WERI-Rb-1 (cell line): Measurements from ENCODE around the gene PDE1A.
A peak's percentile ranks its signal among the peaks of the same experiment; 100 is the strongest.

Experiments used
- DNase-seq: peaks from one replicate; pipeline ENCODE4 v3.0.0-alpha.2; 2020
- H3K27ac ChIP-seq: fragments of 250-450 bp; sonication (Bioruptor Pico); 2 replicates; pipeline ENCODE4 v1.5.1; 2020; ENCODE audit warnings: mild to moderate bottlenecking, moderate library complexity
- H3K27me3 ChIP-seq: fragments of 250-450 bp; sonication (Bioruptor Pico); 2 replicates; pipeline ENCODE4 v1.5.1; 2021; ENCODE audit warnings: mild to moderate bottlenecking, low read depth, moderate library complexity; ENCODE audit not compliant: insufficient read depth, severe bottlenecking
- H3K36me3 ChIP-seq: fragments of 250-450 bp; sonication (Bioruptor Pico); 2 replicates; pipeline ENCODE4 v1.5.1; 2020; ENCODE audit warnings: mild to moderate bottlenecking, moderate library complexity
- H3K4me3 ChIP-seq: 2 replicates; pipeline ENCODE4 v1.5.1; 2011; ENCODE audit warnings: low read depth, mild to moderate bottlenecking, control low read depth, low read length
- H3K9me3 ChIP-seq: fragments of 250-450 bp; sonication (Bioruptor Pico); 2 replicates; pipeline ENCODE4 v1.5.1; 2021; ENCODE audit warnings: mild to moderate bottlenecking, moderate library complexity; ENCODE audit not compliant: severe bottlenecking
- TF ChIP-seq, protein P1 (sequence below): IDR thresholded peaks from 2 replicates; pipeline ENCODE4 v1.5.1; 2011; ENCODE audit warnings: low read depth, mild to moderate bottlenecking, control low read depth, inconsistent platforms, low read length

Gene PDE1A

DNA sequence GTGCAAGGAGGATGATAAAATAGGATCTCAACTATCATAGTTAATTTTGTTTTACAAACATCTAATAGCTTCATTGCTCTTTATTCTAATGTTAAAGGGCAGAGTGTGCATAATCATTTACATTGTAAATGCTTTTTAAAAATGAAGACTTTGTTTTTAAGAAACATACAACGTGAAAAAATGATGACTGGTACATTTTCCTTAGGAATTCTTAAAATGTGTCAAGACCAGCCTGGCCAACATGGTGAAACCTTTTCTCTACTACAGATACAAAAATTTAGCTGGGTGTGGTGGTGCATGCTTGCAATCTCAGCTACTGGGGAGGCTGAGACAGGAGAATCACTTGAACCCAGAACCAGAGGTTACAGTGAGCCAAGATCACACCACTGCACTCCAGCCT is 179.0 kb downstream of the PDE1A start:
- Histone ChIP-seq H3K27ac (no peak overlapping the region), H3K27me3 (no peaks in the 10 kb centered on the region), H3K36me3 (no peaks in the 10 kb centered on the region), H3K9me3 (no peaks in the 10 kb centered on the region), H3K4me3 (no peak overlapping the region)
- no peak for DNase-seq
- TF ChIP-seq, protein P1, sequence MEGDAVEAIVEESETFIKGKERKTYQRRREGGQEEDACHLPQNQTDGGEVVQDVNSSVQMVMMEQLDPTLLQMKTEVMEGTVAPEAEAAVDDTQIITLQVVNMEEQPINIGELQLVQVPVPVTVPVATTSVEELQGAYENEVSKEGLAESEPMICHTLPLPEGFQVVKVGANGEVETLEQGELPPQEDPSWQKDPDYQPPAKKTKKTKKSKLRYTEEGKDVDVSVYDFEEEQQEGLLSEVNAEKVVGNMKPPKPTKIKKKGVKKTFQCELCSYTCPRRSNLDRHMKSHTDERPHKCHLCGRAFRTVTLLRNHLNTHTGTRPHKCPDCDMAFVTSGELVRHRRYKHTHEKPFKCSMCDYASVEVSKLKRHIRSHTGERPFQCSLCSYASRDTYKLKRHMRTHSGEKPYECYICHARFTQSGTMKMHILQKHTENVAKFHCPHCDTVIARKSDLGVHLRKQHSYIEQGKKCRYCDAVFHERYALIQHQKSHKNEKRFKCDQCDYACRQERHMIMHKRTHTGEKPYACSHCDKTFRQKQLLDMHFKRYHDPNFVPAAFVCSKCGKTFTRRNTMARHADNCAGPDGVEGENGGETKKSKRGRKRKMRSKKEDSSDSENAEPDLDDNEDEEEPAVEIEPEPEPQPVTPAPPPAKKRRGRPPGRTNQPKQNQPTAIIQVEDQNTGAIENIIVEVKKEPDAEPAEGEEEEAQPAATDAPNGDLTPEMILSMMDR: no peak

DNA sequence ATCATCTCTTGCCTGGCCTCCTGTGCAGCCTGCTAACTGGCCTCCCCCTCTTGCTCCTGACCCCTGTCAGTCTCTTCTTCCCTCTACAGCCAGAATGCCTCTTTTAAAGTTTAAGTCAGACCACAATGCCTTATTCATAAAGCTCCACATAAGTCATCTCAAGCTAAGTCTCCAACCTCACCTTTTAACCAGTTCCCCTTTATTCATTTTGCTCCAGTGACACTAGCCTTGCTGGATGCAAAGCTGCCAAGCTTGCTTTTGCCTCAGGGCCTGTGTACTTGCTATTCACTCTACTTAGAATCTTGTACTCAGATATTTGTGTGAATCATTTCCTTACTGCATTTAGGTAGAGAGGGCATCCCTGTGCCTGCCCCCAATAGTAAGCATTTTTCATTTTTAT is 180.9 kb downstream of the PDE1A start:
- H3K27ac ChIP-seq: no peak overlapping the region
- no peak overlapping the region for H3K4me3 ChIP-seq
- TF ChIP-seq, protein P1: no peak
- DNase-seq: no peak
- no peaks in the 10 kb centered on the region for H3K9me3 ChIP-seq
- H3K27me3 ChIP-seq: no peaks in the 10 kb centered on the region
- no peaks in the 10 kb centered on the region for H3K36me3 ChIP-seq

DNA sequence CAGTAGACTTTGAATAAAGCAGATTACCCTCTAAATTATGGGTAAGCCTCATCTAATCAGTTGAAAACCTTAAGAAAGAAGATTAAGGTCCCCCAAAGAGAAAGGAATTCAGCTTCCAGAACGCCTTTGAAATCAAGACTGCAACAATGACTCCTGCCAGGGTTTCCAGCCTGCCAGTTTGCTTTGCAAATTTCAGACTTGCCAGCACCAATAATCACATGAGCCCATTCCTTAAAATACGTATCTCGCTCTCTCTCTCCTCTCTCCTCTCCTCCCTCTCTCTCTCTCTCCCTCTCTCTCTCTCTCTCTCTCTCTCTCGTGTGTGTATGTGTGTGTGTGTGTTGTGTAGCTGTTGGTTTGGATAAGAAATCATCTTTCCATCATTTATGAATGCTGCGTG is 184.2 kb downstream of the PDE1A start:
- Histone ChIP-seq H3K27me3 (no peaks in the 10 kb centered on the region), H3K9me3 (no peaks in the 10 kb centered on the region), H3K36me3 (no peaks in the 10 kb centered on the region), H3K27ac (no peak overlapping the region), H3K4me3 (no peak overlapping the region)
- no peak for DNase-seq
- TF ChIP-seq, protein P1: no peak

DNA sequence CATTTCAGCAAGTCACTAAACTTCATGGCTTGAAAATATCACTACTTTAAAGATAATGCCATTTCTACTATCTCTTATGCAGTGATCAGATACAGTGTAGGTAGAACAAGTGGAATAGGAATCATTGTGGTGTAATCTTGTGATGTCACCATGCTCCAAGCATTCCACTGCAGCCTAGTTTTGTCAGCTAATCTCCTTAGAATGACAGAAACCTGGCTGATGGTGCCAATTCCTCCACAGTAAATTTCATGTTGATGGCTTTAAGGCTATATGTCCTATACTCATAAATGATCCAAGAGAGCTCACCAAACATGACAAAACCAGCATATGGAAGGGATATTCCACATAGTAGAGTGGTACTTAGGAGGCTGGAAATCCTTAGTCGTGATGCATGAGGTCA is 184.9 kb downstream of the PDE1A start:
- Histone ChIP-seq H3K27ac (no peak overlapping the region), H3K4me3 (no peak overlapping the region), H3K27me3 (no peaks in the 10 kb centered on the region), H3K9me3 (no peaks in the 10 kb centered on the region), H3K36me3 (no peaks in the 10 kb centered on the region)
- DNase-seq: no peak
- TF ChIP-seq, protein P1: no peak

DNA sequence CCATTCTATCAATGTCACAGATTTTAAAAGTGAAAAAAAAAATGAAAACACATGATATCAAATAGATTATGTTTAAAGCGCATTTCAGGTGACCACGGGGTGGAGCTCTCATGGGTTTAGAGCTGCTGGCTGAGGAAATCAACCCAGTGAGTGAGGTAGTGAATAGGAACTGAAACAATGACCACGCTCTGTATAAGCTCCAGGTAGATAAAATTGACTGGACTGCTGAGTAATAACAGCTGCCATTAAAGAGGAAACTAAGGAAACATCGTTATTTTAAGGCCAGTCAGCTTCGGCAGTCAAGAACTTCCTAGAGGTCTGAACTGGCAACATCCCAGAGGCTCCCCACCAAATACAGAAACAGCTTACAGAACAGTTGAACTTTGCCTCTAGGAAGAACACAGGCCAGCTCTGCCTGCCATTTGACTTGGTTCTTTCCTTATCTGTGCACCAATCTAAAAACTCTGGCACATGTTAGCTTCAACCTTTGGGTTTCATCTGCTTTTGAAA is 185.9 kb downstream of the PDE1A start:
- TF ChIP-seq, protein P1: peak; percentile 51

DNA sequence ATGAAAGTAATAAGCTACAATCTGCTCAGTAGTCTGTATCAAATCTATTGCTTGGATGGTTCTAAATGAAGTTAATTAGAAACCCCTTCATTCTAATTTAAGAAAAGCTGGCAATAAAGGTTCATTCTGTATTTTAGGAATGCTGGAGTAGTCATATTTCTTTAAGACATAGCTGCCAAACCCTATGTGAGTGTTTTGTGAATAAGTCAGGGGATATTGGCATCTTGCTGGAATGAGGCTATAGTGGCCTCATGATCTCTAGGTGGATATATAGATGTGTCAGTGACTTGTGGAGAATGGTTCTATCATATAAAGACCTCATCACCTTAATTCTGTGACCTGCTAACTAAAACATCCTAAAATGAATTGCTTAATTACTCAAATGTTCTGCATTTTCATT is 196.3 kb downstream of the PDE1A start:
- Histone ChIP-seq H3K27ac (no peak overlapping the region), H3K4me3 (no peak overlapping the region), H3K9me3 (no peaks in the 10 kb centered on the region), H3K27me3 (no peaks in the 10 kb centered on the region), H3K36me3 (no peaks in the 10 kb centered on the region)
- no peak for DNase-seq
- TF ChIP-seq, protein P1: no peak

More for the DNA sequence above, 185.9 kb downstream of the PDE1A start:
- Histone ChIP-seq H3K27ac (no peak overlapping the region), H3K36me3 (no peaks in the 10 kb centered on the region), H3K4me3 (no peak overlapping the region), H3K9me3 (no peaks in the 10 kb centered on the region), H3K27me3 (no peaks in the 10 kb centered on the region)
- DNase-seq: peak; percentile 41
